Thyroid gland (tissue), 4 donors: ENCODE data around the gene LDAH. TPM values are rescaled to one million over a fixed set of nuclear protein-coding genes. Genes with fewer than 3 reads are reported as not detected.
A peak's percentile ranks its signal among the peaks of the same experiment; 100 is the strongest.

Experiments
- DNase-seq, 2 donors: peaks; one replicate each; pipeline ENCODE4 v3.0.0-alpha.2; 2019
- H3K27ac ChIP-seq, 3 donors: fragments of 200-600 bp; sonication (generic); 1 replicate in 2 of 3; 2 replicates in 1 of 3; pipeline ENCODE4 v1.5.1; 2016 to 2019; ENCODE audit warnings: mild to moderate bottlenecking in 1 of 3, moderate library complexity in 1 of 3
- H3K27me3 ChIP-seq: fragments of 200-600 bp; sonication (generic); one replicate; pipeline ENCODE4 v1.5.1; 2019
- H3K36me3 ChIP-seq, 2 donors: fragments of 200-600 bp; sonication (generic); one replicate each; pipeline ENCODE4 v1.5.1; 2016 to 2019
- H3K4me1 ChIP-seq, 2 donors: fragments of 200-600 bp; sonication (generic); one replicate each; pipeline ENCODE4 v1.5.1; 2017 to 2019
- H3K4me3 ChIP-seq, 3 donors: fragments of 200-600 bp; sonication (generic); replicated peaks in 1 of 3; 1 replicate in 2 of 3; 2 replicates in 1 of 3; pipeline ENCODE4 v1.5.1; 2016; ENCODE audit warnings: mild to moderate bottlenecking in 1 of 3
- H3K9me3 ChIP-seq: fragments of 200-600 bp; sonication (generic); one replicate; pipeline ENCODE4 v1.5.1; 2017
- POLR2A ChIP-seq, 2 donors: fragments of 450-650 bp; IDR thresholded peaks; one replicate each; pipeline ENCODE4 v1.6.1; 2017; ENCODE audit warnings: antibody characterized with exemption in 2 of 2, mild to moderate bottlenecking in 2 of 2, moderate library complexity in 1 of 2
- WGBS, 2 donors: methylation state at CpG; one replicate each; pipeline ENCODE4 v1.1.5; 2017; 5-methylcytosine and 5-hydroxymethylcytosine counted together
- intact Hi-C: fragments of 100-400 bp; cut with DNase I; formaldehyde crosslinking; loops from one replicate; pipeline ENCODE4 v1.15.1; 2023
- total RNA-seq, 4 donors: library from RNA; depleted of rRNA; stranded (reverse); fragments of >200 nt; gene quantifications; one replicate each; pipeline ENCODE4 v1.2.3, GENCODE V29; 2016
- TF ChIP-seq, protein P1 (sequence below), 6 experiments: fragments of 200-600 bp in 3 of 6; fragments of 450-650 bp in 3 of 6; sonication (generic) in 3 of 6; IDR thresholded peaks; one replicate each; pipeline ENCODE4 v1.5.1; 2016 to 2019; ENCODE audit warnings: antibody characterized with exemption in 6 of 6, mild to moderate bottlenecking in 2 of 6, inconsistent platforms in 1 of 6, moderate library complexity in 1 of 6

Gene LDAH
- total RNA-seq, 4 donors from 2014 or later = 11.6 to 17.2 (median 16.2) TPM

DNA sequence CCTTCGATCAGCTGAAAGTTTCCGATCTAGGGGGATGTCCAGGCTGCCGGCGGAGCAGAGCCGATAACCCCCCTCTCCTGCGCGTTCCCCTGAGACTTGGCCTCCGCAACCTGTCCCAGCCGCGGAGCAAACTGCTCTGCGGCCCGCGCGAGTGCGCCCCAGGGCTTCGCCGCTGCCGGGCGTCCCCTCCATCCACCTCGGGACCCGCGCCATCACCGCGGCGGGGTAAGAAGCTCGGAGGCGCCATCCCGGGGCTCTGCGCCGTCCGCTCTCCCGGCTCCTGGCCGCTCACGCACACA lies 156.9 kb downstream of the LDAH start:
- peaks cover 18 to 31% of the 10 kb centered on the region in 2 donors for H3K4me1 ChIP-seq
- peak overlapping the region in 1 of 3 donors; percentile 28 for H3K4me3 ChIP-seq
- H3K27me3 ChIP-seq = peaks cover 41% of the 10 kb centered on the region
- 6 to 7% methylated on average over 6 to 29 of the region's 34 CpGs for WGBS, 2 donors
- DNase-seq = no peak
- no peaks in the 10 kb centered on the region for H3K9me3 ChIP-seq
- TF ChIP-seq POLR2A (IDR thresholded peaks at IDR 0.05) = no peak
- TF ChIP-seq, protein P1, sequence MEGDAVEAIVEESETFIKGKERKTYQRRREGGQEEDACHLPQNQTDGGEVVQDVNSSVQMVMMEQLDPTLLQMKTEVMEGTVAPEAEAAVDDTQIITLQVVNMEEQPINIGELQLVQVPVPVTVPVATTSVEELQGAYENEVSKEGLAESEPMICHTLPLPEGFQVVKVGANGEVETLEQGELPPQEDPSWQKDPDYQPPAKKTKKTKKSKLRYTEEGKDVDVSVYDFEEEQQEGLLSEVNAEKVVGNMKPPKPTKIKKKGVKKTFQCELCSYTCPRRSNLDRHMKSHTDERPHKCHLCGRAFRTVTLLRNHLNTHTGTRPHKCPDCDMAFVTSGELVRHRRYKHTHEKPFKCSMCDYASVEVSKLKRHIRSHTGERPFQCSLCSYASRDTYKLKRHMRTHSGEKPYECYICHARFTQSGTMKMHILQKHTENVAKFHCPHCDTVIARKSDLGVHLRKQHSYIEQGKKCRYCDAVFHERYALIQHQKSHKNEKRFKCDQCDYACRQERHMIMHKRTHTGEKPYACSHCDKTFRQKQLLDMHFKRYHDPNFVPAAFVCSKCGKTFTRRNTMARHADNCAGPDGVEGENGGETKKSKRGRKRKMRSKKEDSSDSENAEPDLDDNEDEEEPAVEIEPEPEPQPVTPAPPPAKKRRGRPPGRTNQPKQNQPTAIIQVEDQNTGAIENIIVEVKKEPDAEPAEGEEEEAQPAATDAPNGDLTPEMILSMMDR (IDR thresholded peaks at IDR 0.05) = no peak
- H3K36me3 ChIP-seq = no peaks in the 10 kb centered on the region
- H3K27ac ChIP-seq = no peak overlapping the region
- intact Hi-C loops = no loop called here

- Histone ChIP-seq H3K4me1 (peaks cover 18 to 26% of the 10 kb centered on the region in 2 donors), H3K36me3 (no peaks in the 10 kb centered on the region), H3K27ac (no peak overlapping the region), H3K27me3 (peaks cover 36% of the 10 kb centered on the region), H3K4me3 (peak overlapping the region in 1 of 3 donors; percentile 28), H3K9me3 (no peaks in the 10 kb centered on the region)
- WGBS, 2 donors = 2 to 4% methylated on average over 15 to 38 of the region's 49 CpGs
- no peak for DNase-seq
- no peak for TF ChIP-seq POLR2A (IDR thresholded peaks at IDR 0.05)
- TF ChIP-seq, protein P1 (IDR thresholded peaks at IDR 0.05) = no peak
- intact Hi-C loops = loop anchor here (2.0 kb wide), 1 partner anchor 297 kb away; no protein-coding TSS in a partner anchor
These were observed 157.5 kb downstream of the LDAH start for GRCh38 chr2:20665243-20666004.

GRCh38 chr2:20664431-20665242 lies 158.3 kb downstream of the LDAH start:
- Histone ChIP-seq H3K27me3 (peaks cover 28% of the 10 kb centered on the region), H3K9me3 (no peaks in the 10 kb centered on the region), H3K4me3 (no peak overlapping the region), H3K27ac (no peak overlapping the region), H3K4me1 (peaks cover 18 to 26% of the 10 kb centered on the region in 2 donors), H3K36me3 (no peaks in the 10 kb centered on the region)
- intact Hi-C loops = loop anchor here (2.0 kb wide), 1 partner anchor 298 kb away; no protein-coding TSS in a partner anchor
- TF ChIP-seq, protein P1 (IDR thresholded peaks at IDR 0.05) = no peak
- no peak for TF ChIP-seq POLR2A (IDR thresholded peaks at IDR 0.05)
- WGBS, 2 donors = 17 to 24% methylated on average over 16 to 17 of the region's 17 CpGs
- DNase-seq = no peak

DNA sequence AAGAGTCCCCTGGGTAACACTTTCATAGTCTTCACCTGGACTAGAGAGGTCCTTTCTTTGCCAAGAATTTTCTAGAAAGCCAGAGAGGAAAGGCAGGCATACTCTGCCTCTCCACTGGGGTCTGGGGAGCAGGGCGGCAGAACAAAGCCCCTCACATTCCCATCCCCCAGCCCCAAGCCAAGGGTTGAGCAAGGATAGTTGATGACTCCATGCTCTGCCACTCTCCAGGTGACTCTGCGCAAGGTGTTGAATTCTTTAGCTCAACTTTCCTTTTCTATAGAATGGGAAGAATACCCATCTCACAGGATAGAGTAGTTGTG lies 158.9 kb downstream of the LDAH start:
- intact Hi-C loops = loop anchor here (2.0 kb wide), 1 partner anchor 299 kb away; no protein-coding TSS in a partner anchor
- WGBS, 2 donors = 35 to 36% methylated on average over 2 of the region's 2 CpGs

More for the DNA sequence above, 158.9 kb downstream of the LDAH start:
- no peaks in the 10 kb centered on the region for H3K9me3 ChIP-seq
- no peak overlapping the region for H3K4me3 ChIP-seq
- H3K4me1 ChIP-seq = peaks cover 18 to 26% of the 10 kb centered on the region in 2 donors
- no peak overlapping the region for H3K27ac ChIP-seq
- DNase-seq = no peak
- H3K36me3 ChIP-seq = no peaks in the 10 kb centered on the region
- H3K27me3 ChIP-seq = peaks cover 24% of the 10 kb centered on the region
- TF ChIP-seq POLR2A (IDR thresholded peaks at IDR 0.05) = no peak
- TF ChIP-seq, protein P1 (IDR thresholded peaks at IDR 0.05) = no peak
